ENCODE measurements around the gene SMOC1. TPM values are rescaled to one million over a fixed set of nuclear protein-coding genes. Genes with fewer than 3 reads are reported as not detected.

Gene SMOC1
- total and polyA plus RNA-seq, 9 of the 15 experiments (the other 6 are each of a cell fraction or from before 2014, with no cell fraction given) = 0.04 TPM; not detected in 8

DNA sequence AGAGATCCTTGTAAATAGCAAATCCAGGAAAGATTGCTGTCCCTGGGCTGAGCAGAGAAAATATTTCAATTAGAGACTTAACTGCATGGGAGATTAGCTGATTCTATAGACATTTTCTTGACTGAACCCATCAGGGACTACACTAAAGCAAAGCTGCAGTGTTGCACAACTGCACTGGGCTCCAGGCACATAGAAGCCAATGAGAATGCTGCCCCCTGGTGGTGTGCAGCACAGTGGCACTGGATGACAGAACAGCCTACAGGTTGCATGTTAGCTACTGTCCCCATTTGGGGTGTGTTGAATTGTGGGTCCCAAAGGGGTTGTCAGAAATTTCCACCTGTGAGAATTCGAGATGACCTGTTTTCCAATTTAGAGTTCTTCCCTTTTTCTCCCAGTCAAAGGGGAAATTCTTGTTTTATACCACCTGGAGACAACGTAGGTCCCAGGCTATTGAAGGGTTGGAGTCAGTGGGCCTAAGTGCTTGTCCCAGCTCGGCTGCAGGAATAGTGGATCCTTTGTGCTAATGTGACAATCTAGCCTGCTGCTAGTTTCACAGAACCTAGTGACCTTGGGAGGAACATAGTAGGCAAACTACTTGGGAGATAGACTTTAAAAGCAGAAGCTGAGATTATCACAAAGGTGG lies 194.8 kb downstream of the SMOC1 start (continued):
- TF ChIP-seq, protein P1, sequence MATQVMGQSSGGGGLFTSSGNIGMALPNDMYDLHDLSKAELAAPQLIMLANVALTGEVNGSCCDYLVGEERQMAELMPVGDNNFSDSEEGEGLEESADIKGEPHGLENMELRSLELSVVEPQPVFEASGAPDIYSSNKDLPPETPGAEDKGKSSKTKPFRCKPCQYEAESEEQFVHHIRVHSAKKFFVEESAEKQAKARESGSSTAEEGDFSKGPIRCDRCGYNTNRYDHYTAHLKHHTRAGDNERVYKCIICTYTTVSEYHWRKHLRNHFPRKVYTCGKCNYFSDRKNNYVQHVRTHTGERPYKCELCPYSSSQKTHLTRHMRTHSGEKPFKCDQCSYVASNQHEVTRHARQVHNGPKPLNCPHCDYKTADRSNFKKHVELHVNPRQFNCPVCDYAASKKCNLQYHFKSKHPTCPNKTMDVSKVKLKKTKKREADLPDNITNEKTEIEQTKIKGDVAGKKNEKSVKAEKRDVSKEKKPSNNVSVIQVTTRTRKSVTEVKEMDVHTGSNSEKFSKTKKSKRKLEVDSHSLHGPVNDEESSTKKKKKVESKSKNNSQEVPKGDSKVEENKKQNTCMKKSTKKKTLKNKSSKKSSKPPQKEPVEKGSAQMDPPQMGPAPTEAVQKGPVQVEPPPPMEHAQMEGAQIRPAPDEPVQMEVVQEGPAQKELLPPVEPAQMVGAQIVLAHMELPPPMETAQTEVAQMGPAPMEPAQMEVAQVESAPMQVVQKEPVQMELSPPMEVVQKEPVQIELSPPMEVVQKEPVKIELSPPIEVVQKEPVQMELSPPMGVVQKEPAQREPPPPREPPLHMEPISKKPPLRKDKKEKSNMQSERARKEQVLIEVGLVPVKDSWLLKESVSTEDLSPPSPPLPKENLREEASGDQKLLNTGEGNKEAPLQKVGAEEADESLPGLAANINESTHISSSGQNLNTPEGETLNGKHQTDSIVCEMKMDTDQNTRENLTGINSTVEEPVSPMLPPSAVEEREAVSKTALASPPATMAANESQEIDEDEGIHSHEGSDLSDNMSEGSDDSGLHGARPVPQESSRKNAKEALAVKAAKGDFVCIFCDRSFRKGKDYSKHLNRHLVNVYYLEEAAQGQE (IDR thresholded peaks at IDR 0.05; ENCODE audit: borderline replicate concordance) = peak; percentile 45; the same call in 1 of the 2 replicates
- TF ChIP-seq, protein P1 (CRISPR knock-in tag; IDR thresholded peaks at IDR 0.05; ENCODE audit: low read depth) = no peak
- TF ChIP-seq DEAF1 (CRISPR knock-in tag; IDR thresholded peaks at IDR 0.05) (peak; percentile 43; the same call in 1 of the 2 replicates), SMC3 (conservative IDR thresholded peaks at IDR 0.05; ENCODE audit: insufficient read depth, low read depth, low read length) (peak; percentile 74), CC2D1A (IDR thresholded peaks at IDR 0.05) (no peak)
- TF ChIP-seq, protein P2, sequence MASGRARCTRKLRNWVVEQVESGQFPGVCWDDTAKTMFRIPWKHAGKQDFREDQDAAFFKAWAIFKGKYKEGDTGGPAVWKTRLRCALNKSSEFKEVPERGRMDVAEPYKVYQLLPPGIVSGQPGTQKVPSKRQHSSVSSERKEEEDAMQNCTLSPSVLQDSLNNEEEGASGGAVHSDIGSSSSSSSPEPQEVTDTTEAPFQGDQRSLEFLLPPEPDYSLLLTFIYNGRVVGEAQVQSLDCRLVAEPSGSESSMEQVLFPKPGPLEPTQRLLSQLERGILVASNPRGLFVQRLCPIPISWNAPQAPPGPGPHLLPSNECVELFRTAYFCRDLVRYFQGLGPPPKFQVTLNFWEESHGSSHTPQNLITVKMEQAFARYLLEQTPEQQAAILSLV (tag; IDR thresholded peaks at IDR 0.05) = 0 out of 2 replicates have a peak, but pooled peaks have one; percentile 37
